Aorta (tissue), 5 donors: ENCODE data around the gene ONECUT2. TPM values are rescaled to one million over a fixed set of nuclear protein-coding genes. Genes with fewer than 3 reads are reported as not detected.

Experiments used
- ATAC-seq: fragments of 200-7000 bp; cut with Tn5 transposase; one replicate; pipeline ENCODE4 v1.9.1; 2022; ENCODE audit warnings: moderate library complexity; ENCODE audit not compliant: low FRiP score
- DNase-seq, 2 donors: peaks; one replicate each; pipeline ENCODE4 v3.0.0-alpha.2; 2020
- H3K27ac ChIP-seq, 2 donors: one replicate each; pipeline ENCODE4 v1.5.1; 2013; ENCODE audit warnings: low read length in 2 of 2, mild to moderate bottlenecking in 2 of 2, moderate library complexity in 2 of 2, control low read depth in 1 of 2, inconsistent platforms in 1 of 2, low read depth in 1 of 2
- H3K27me3 ChIP-seq, 2 donors: one replicate each; pipeline ENCODE4 v1.6.1; 2013; ENCODE audit warnings: control low read depth in 1 of 2, low read length in 1 of 2, mild to moderate bottlenecking in 1 of 2, moderate library complexity in 1 of 2; ENCODE audit not compliant: insufficient read depth in 2 of 2, control insufficient read depth in 1 of 2
- H3K36me3 ChIP-seq, 2 donors: one replicate each; pipeline ENCODE4 v1.6.1; 2013; ENCODE audit warnings: control low read depth in 1 of 2, low read length in 1 of 2, mild to moderate bottlenecking in 1 of 2; ENCODE audit not compliant: insufficient read depth in 2 of 2, control insufficient read depth in 1 of 2
- H3K4me1 ChIP-seq, 2 donors: one replicate each; pipeline ENCODE4 v1.6.1; 2013; ENCODE audit warnings: low read length in 2 of 2, control low read depth in 1 of 2, mild to moderate bottlenecking in 1 of 2, moderate library complexity in 1 of 2; ENCODE audit not compliant: insufficient read depth in 2 of 2, control insufficient read depth in 1 of 2
- H3K4me3 ChIP-seq, 2 donors: one replicate each; pipeline ENCODE4 v1.5.1; 2013; ENCODE audit warnings: low read length in 2 of 2, control low read depth in 1 of 2, mild to moderate bottlenecking in 1 of 2
- H3K9me3 ChIP-seq: one replicate; pipeline ENCODE4 v1.6.1; 2013; ENCODE audit warnings: mild to moderate bottlenecking, low read length; ENCODE audit not compliant: control insufficient read depth
- WGBS, 2 donors: extraction: QIAGEN DNeasy Blood & Tissue Kit; methylation state at CpG; one replicate each; pipeline ENCODE4 v1.1.7; 2013; 5-methylcytosine and 5-hydroxymethylcytosine counted together
- intact Hi-C, 2 donors: fragments of 100-400 bp; cut with DNase I; formaldehyde crosslinking; loops; one replicate each; pipeline versions ENCODE4 v1.14.2 to v1.15.0; 2022
- polyA plus RNA-seq, 2 donors: library from polyadenylated mRNA; stranded (reverse); fragments of 200-250 nt; gene quantifications; one replicate each; pipeline ENCODE4 v1.2.3, GENCODE V29; 2013
- total RNA-seq, 2 donors: library from RNA; stranded (reverse); fragmentation: NEBNext Ultra II Directional; extraction: Animal tissue kit (Norgen Biotek cat#: 25700); gene quantifications; one replicate each; pipeline ENCODE4 v1.2.1, GENCODE V29; 2021
- donor health status: healthy with polysubstance abuse.
- donor health status: Bipolar disorder and iron deficiency.
- donor health status: DM: no; HTN: no; CAD: no.
- donor health status: DM: no; HTN: no; CAD: no.
- donor health status: DM: yes; HTN: yes; CAD: no.

Gene ONECUT2
- total and polyA plus RNA-seq, 4 donors: 0.03 to 0.69 (median 0.41) TPM

DNA sequence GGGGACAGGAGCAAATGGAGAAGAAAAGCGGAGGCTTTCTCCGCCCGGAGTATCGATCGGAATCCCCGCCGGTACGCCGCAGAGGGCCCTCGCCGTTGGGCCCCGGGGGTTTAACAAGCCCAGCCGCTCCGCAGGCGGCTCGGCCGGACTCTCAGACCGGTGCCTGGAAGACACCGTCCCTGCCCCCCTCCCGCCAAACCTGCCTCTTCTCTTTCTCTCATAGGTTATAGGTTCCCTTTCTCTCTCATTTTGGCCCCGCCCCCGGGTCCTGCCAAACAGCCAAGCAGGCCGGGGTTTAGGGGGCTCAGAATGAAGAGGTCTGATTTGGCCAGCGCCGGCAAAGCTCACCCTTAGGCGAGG lies 4.4 kb downstream of the ONECUT2 start:
- no peak overlapping the region for H3K27ac ChIP-seq
- no peak for DNase-seq
- no peaks in the 10 kb centered on the region for H3K9me3 ChIP-seq
- no peaks in the 10 kb centered on the region for H3K36me3 ChIP-seq
- ATAC-seq: no peak
- 36 to 38% methylated on average over 26 of the region's 26 CpGs for WGBS, 2 donors
- no peak overlapping the region for H3K4me3 ChIP-seq
- H3K27me3 ChIP-seq: peaks cover 0 to 6% of the 10 kb centered on the region in 2 donors
- no peaks in the 10 kb centered on the region for H3K4me1 ChIP-seq
- intact Hi-C loops: loop anchor here in 1 of 2 donors (5.0 to 10.0 kb wide), 2 partner anchors 53 to 115 kb away; no protein-coding TSS in a partner anchor

DNA sequence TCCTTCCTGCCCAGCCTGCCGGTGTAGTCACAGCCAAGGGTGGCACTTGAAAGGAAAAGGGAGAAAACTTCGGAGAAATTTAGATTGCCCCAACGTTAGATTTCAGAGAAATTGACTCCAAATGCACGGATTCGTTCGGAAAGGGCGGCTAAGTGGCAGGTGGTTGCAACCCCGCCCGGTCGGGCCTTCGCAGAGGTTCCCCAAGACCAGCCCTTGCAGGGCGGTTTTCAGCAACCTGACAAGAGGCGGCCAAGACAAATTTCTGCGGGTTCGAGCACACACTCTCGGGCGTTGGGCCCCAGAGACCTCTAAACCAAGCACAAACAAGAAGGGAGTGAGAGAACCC lies 4.8 kb downstream of the ONECUT2 start:
- Histone ChIP-seq H3K4me1 (no peaks in the 10 kb centered on the region), H3K9me3 (no peaks in the 10 kb centered on the region), H3K27me3 (peaks cover 0 to 6% of the 10 kb centered on the region in 2 donors), H3K27ac (no peak overlapping the region), H3K36me3 (no peaks in the 10 kb centered on the region), H3K4me3 (no peak overlapping the region)
- 31 to 37% methylated on average over 17 of the region's 17 CpGs for WGBS, 2 donors
- ATAC-seq (no peak), DNase-seq (no peak)
- intact Hi-C loops: loop anchor here in 1 of 2 donors (5.0 to 10.0 kb wide), 3 partner anchors 52 to 695 kb away; no protein-coding TSS in a partner anchor

DNA sequence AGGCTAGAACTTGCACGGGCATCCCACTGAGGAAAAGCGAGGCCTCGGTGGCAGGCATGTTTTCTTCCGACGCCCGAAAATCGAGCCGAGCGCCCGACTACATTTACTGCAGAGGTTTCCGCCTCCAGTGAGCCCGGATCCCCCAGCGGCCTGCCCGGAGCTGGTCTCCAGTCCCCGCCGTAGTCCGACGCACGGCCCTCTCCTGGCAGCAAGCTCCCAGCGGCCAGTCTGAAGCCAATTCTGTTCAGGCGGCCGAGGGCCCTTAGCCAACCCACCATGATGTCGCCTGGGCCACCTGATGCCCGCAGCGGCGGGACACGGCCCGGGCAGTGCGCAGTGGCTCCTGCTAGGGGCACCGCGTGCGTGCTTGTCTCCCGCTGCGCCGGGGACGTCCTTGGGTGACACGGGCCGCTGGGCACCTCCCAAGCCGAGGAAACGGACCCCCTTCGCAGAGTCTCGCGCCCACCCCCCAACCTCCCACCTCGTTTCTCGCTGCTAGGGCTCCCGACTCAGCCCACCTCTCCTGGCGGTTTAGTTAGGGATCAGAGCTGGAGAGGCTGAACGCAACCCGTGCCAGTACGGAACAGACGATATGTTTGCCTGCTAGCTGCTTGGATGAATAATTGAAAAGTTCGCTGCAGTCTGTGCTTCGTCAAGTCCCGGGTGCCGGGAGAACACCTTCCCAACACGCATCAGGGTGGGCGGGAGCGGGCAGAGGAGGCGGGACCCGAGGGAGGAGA lies 5.3 kb downstream of the ONECUT2 start:
- Histone ChIP-seq H3K4me1 (no peaks in the 10 kb centered on the region), H3K4me3 (no peak overlapping the region), H3K9me3 (no peaks in the 10 kb centered on the region), H3K27me3 (peaks cover 0 to 6% of the 10 kb centered on the region in 2 donors), H3K27ac (no peak overlapping the region), H3K36me3 (no peaks in the 10 kb centered on the region)
- 9 to 10% methylated on average over 59 to 60 of the region's 60 CpGs for WGBS, 2 donors
- intact Hi-C loops: loop anchor here in 1 of 2 donors (10.0 kb wide), 1 partner anchor 696 kb away; no protein-coding TSS in a partner anchor
- DNase-seq (peak in 1 of 2 donors; percentile 74), ATAC-seq (peak; percentile 34)

DNA sequence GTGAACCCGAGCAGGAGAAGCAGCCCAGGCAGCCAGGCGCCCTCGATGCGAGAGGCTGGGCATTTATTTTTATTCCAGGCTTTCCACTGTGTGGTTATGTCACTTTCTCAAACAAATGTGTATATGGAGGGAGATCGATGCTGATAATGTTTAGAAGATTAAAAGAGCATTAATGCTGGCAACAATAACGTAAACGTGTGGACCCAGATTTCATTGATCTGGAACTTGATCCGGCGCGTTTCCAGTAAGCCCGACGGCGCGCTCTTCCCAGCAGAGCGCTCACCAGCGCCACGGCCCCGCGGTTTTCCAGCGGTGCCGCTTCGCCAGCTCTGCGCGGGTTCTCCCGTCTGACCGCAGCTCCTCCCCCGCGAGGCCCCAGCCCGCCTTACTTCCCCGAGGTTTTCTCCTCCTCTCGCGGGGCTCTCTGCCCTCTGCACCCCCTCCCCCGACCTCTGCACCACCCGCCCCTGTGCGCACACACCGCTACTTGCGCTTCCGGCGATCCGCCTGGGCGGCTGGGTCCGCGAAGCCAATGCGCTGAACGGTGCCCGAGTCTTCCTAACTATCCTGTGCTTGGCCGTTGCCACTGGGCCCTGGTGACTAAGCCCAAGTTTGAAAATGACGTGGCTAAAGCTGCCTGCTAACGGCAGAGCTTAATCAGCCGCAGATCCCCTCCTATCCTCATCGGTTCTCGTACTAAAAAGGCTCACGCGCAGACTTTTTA lies 6.1 kb downstream of the ONECUT2 start:
- H3K27ac ChIP-seq: no peak overlapping the region
- 8 to 12% methylated on average over 53 to 54 of the region's 54 CpGs for WGBS, 2 donors
- no peak overlapping the region for H3K4me3 ChIP-seq
- H3K4me1 ChIP-seq: no peaks in the 10 kb centered on the region
- intact Hi-C loops: loop anchor here in 1 of 2 donors (10.0 kb wide), 1 partner anchor 696 kb away; no protein-coding TSS in a partner anchor
- DNase-seq: no peak
- ATAC-seq: no peak
- peaks cover 1% of the 10 kb centered on the region for H3K9me3 ChIP-seq
- H3K36me3 ChIP-seq: no peaks in the 10 kb centered on the region
- H3K27me3 ChIP-seq: peaks cover 0 to 6% of the 10 kb centered on the region in 2 donors

DNA sequence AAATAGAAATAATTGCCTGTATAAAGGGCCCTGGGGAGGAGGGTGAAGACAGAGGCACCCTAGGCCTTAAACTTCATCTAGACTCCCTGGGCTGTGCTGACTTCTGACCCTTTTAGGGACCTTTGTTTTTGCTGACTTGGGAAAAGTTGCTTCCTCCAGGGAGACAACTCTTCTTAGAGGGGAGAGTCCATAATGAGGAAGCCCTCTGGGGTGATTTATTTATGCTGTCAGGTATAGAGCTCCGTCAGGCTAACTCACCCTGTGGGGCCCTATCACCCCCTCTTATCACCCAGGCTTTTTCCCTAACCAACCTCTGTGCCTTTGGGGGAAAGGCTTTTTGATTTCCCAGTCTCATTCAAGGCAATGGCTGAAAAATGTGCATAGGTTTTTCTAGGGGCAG lies 8.1 kb downstream of the ONECUT2 start:
- WGBS, 2 donors: 41 to 62% methylated on average over 1 of the region's 1 CpG
- intact Hi-C loops: loop anchor here in 1 of 2 donors (10.0 kb wide), 1 partner anchor 698 kb away; no protein-coding TSS in a partner anchor

DNA sequence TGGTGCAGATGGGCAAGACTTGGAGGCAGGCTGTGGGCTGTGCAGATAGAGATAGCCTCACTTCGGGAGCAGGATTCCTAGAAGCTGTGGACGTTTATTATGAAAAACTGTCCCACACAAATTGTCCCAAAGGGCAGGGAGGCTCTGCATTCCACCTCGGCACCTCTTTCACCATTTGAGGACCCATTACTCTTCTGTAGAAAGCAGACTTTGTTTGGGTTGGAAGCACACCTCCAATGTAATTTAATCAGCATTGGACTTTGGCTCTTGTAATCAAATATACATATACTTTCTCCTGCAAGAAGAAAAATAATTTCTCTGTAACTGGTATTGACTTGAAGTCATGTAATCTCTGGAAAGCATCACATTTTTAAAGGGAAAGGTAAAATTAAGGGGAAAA lies 8.5 kb downstream of the ONECUT2 start:
- Histone ChIP-seq H3K9me3 (peaks cover 1% of the 10 kb centered on the region), H3K4me3 (no peak overlapping the region), H3K27me3 (peaks cover 0 to 5% of the 10 kb centered on the region in 2 donors), H3K27ac (no peak overlapping the region), H3K4me1 (no peaks in the 10 kb centered on the region), H3K36me3 (no peaks in the 10 kb centered on the region)
- 49 to 52% methylated on average over 3 of the region's 3 CpGs for WGBS, 2 donors
- ATAC-seq: no peak
- intact Hi-C loops: loop anchor here in 1 of 2 donors (10.0 kb wide), 1 partner anchor 699 kb away; no protein-coding TSS in a partner anchor
- no peak for DNase-seq

More for the DNA sequence above, 8.1 kb downstream of the ONECUT2 start:
- peaks cover 0 to 5% of the 10 kb centered on the region in 2 donors for H3K27me3 ChIP-seq
- no peak overlapping the region for H3K4me3 ChIP-seq
- no peaks in the 10 kb centered on the region for H3K36me3 ChIP-seq
- H3K27ac ChIP-seq: no peak overlapping the region
- H3K9me3 ChIP-seq: peaks cover 1% of the 10 kb centered on the region
- no peaks in the 10 kb centered on the region for H3K4me1 ChIP-seq
- ATAC-seq (no peak), DNase-seq (no peak)

DNA sequence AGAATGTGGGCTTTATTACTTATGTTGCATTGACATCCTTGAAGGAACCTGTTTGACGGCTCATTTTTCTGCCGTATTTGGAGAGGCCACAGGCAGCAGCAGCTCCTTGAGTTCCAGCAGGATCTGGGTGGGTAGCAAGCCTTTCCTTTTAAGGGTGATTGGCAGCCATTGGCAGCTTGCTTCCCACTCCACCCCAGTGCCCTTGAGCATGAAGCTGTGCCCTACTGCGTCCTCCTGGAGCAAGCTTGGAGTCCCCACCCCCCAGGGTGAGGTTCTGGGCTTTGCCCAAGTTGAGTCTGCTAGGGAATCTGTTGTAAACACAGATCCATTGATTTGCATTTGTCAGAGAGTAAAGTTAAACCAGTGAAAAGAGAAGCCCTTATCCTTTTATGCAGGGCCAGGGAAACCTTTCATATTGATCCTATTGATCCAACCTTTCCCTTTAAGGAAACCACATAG lies 9.2 kb downstream of the ONECUT2 start:
- intact Hi-C loops: loop anchor here in 1 of 2 donors (10.0 kb wide), 1 partner anchor 700 kb away; no protein-coding TSS in a partner anchor
- Histone ChIP-seq H3K4me1 (no peaks in the 10 kb centered on the region), H3K9me3 (peaks cover 1% of the 10 kb centered on the region), H3K27ac (no peak overlapping the region), H3K4me3 (no peak overlapping the region), H3K27me3 (peaks cover 0 to 5% of the 10 kb centered on the region in 2 donors), H3K36me3 (no peaks in the 10 kb centered on the region)
- 56 to 61% methylated on average over 3 of the region's 3 CpGs for WGBS, 2 donors
- DNase-seq: no peak
- no peak for ATAC-seq

DNA sequence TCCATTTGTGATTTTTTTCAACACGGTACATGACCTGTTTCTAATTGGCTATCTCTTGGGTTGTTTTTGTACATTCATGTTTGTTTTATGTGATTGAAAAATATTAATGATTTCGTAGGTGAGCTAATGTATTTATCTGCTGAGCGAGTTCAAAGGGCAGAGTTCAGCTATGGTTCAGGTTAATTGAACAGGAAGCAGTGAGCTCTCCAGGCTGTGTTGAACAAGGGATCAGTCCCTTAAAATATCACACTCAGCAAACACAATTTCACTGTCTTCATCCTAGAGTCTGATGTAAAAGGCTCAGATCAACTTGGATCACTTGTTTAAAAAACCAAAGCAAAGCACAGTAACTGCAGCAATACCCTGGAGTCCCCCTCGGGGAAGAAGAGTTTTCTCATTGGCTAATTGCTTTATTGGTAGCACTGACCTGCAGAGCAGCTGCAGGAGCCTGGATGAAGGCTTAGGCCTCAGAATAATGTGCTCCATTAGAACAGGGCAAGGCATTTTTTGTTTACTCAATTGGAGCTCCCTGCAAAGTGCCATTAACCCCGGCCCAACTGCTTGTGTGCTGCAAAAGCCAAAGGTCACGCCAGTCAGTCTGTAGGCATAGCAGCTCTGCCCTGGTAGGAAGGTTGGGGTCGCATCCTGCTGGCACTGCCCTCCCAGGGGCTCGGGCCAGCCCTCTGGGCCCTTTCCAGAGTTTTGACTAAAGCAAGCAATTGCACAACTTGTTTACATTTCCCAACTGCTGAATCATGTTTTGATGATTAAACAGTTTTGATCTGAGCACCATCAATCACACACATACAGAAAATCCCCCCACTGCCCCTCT lies 10.5 kb downstream of the ONECUT2 start:
- peaks cover 0 to 2% of the 10 kb centered on the region in 2 donors for H3K27me3 ChIP-seq
- no peak overlapping the region for H3K4me3 ChIP-seq
- DNase-seq (no peak), ATAC-seq (no peak)
- H3K4me1 ChIP-seq: no peaks in the 10 kb centered on the region
- H3K36me3 ChIP-seq: no peaks in the 10 kb centered on the region
- intact Hi-C loops: loop anchor here in 1 of 2 donors (10.0 kb wide), 1 partner anchor 701 kb away; no protein-coding TSS in a partner anchor
- no peak overlapping the region for H3K27ac ChIP-seq
- H3K9me3 ChIP-seq: peaks cover 3% of the 10 kb centered on the region
- WGBS, 2 donors: 44 to 56% methylated on average over 8 of the region's 8 CpGs
